Bronchial epithelial cell (primary cell): Measurements from ENCODE around the gene EPHA10. TPM values are rescaled to one million over a fixed set of nuclear protein-coding genes. Genes with fewer than 3 reads are reported as not detected.
"Not testable (repeated sequence)": the region's sequence is repeated elsewhere in the genome, so short reads cannot be mapped to it uniquely, and the experiment has no call there.

Source experiments
- DNase-seq: peaks from one replicate; pipeline ENCODE4 v3.0.0-alpha.2; 2010; ENCODE audit warnings: low read depth
- FAIRE-seq: peaks from 2 replicates; lab custom pipeline; 2011; peaks lifted over from hg19 to GRCh38; lab: Jason Lieb, UNC
- H3K27me3 ChIP-seq: 2 replicates; pipeline ENCODE4 v1.5.1; 2011; ENCODE audit warnings: low read length; ENCODE audit not compliant: control insufficient read depth, insufficient read depth
- H3K36me3 ChIP-seq: 2 replicates; pipeline ENCODE4 v1.5.1; 2011; ENCODE audit warnings: low read length; ENCODE audit not compliant: control insufficient read depth, insufficient read depth
- H3K4me3 ChIP-seq: 2 replicates; pipeline ENCODE4 v1.5.1; 2011; ENCODE audit warnings: mild to moderate bottlenecking, low read depth, low read length, control low read depth
- total RNA-seq: library from RNA; depleted of rRNA; stranded (reverse); fragments of >200 nt; gene quantifications from 2 replicates; pipeline ENCODE4 v1.2.1, GENCODE V29; 2014
- TF ChIP-seq, protein P1 (sequence below): IDR thresholded peaks from 2 replicates; pipeline ENCODE4 v1.5.1; 2011; ENCODE audit warnings: mild to moderate bottlenecking, moderate library complexity, low read length, control low read depth, inconsistent platforms; ENCODE audit not compliant: insufficient read depth, severe bottlenecking

Gene EPHA10
- total RNA-seq, 1 donor from 2014 or later, result 0.26 TPM

DNA sequence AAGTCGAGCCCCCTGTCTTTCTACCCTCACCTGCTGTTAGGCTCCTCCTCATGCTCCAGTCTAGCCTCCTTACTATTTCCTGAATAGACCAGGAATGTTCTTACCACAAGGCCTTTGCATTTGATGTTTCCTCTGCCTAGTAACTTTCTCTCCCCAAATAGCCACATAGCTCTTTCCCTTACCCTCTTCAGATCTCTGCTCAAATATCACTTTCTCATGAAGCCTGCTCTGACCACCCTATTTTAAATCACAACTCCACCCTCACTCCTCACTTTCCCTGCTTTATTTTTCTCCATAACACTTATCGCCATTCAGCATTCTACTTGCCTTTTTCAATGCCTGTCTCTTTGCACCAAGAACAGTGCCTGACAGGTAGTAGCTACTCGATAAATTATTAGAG lies 79.2 kb downstream of the EPHA10 start:
- H3K27me3 ChIP-seq, result no peaks in the 10 kb centered on the region
- FAIRE-seq, result no peak

DNA sequence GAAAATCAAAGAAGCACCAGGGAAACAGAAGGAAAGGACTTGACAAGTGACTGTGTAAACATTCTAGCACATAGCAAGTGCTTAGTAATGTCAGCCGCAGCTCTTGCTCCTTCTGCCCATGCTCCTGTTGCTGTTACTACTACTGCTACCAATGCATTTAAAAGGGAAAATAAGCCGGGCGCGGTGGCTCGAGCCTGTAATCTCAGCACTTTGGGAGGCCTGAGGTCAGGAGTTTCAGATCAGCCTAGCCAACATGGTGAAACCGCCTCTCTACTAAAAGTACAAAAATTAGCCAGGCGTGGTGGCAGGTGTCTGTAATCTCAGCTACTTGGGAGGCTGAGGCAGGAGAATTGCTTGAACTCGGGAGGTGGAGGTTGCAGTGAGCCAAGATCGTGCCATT lies 80.7 kb downstream of the EPHA10 start:
- not testable (repeated sequence) for H3K4me3 ChIP-seq, DNase-seq, H3K27me3 ChIP-seq, FAIRE-seq
- H3K36me3 ChIP-seq, result peaks cover 11% of the 10 kb centered on the region

More for the DNA sequence above, 79.2 kb downstream of the EPHA10 start:
- DNase-seq, result no peak
- Histone ChIP-seq H3K36me3 (peaks cover 11% of the 10 kb centered on the region), H3K4me3 (no peak overlapping the region)
- TF ChIP-seq, protein P1, sequence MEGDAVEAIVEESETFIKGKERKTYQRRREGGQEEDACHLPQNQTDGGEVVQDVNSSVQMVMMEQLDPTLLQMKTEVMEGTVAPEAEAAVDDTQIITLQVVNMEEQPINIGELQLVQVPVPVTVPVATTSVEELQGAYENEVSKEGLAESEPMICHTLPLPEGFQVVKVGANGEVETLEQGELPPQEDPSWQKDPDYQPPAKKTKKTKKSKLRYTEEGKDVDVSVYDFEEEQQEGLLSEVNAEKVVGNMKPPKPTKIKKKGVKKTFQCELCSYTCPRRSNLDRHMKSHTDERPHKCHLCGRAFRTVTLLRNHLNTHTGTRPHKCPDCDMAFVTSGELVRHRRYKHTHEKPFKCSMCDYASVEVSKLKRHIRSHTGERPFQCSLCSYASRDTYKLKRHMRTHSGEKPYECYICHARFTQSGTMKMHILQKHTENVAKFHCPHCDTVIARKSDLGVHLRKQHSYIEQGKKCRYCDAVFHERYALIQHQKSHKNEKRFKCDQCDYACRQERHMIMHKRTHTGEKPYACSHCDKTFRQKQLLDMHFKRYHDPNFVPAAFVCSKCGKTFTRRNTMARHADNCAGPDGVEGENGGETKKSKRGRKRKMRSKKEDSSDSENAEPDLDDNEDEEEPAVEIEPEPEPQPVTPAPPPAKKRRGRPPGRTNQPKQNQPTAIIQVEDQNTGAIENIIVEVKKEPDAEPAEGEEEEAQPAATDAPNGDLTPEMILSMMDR, result no peak

DNA sequence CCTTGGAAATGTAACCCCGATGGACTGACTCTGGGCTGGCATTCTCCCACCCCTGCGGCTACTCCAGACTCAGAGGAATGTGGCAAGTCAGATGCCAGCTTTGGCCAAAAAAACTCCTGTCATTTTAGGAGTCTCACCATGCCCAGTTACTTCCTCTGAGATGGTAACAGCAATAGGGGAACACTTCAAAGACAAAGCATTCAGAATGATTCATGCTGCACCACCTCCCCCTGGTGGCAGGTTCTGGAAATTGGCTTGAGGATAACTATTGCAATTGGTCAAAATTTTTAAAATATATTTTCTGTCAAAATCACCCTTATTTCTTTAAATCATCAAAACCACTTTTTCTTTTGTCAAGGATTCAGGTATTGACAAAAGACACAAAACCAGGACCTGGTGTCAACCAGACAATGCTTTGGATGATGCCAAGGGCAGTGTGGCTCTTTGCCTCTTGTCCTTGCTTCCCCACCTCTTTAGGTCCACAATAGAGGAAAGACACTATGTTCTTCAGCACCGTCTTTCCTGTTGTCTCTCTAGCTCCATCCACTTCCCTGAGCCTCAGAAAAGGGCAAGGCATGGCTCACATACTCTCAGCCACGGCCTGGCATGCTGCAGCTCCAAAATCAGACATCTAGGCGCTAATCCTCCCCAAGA lies 82.5 kb downstream of the EPHA10 start:
- Histone ChIP-seq H3K36me3 (peaks cover 11% of the 10 kb centered on the region), H3K4me3 (no peak overlapping the region), H3K27me3 (no peaks in the 10 kb centered on the region)
- TF ChIP-seq, protein P1, result peak; percentile 72
- DNase-seq, result peak; percentile 52
- FAIRE-seq, result no peak

- no peaks in the 10 kb centered on the region for H3K27me3 ChIP-seq
- FAIRE-seq, result peak; percentile 40
- no peak for DNase-seq
These were observed 84.0 kb downstream of the EPHA10 start for GRCh38 chr1:37680933-37681332.

DNA sequence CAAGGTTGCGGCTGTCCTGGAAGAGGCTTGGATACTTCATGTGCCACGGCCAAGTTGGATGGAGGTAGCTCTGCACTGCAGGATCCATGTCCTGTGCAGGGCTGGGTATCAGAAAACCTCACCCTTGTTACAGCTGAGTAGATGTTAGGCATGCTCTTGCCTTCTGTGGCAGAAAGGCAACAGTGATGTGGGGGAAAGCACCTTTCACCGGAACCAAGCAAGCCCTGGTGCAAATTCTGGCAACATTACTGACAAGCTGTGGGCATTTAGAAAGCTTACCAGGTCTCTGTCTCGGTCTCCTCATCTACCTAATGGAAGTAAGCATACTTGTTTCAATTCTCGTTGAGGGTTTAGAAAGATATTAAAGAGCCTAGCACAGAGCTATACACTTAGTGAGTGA lies 87.1 kb downstream of the EPHA10 start:
- no peak for DNase-seq
- H3K4me3 ChIP-seq, result no peak overlapping the region
- no peaks in the 10 kb centered on the region for H3K27me3 ChIP-seq
- peaks cover 4% of the 10 kb centered on the region for H3K36me3 ChIP-seq
- TF ChIP-seq, protein P1, result no peak
- FAIRE-seq, result peak; percentile 95

More at GRCh38 chr1:37680933-37681332, 84.0 kb downstream of the EPHA10 start:
- H3K36me3 ChIP-seq, result peaks cover 9% of the 10 kb centered on the region
- H3K4me3 ChIP-seq, result no peak overlapping the region
- TF ChIP-seq, protein P1, result no peak

DNA sequence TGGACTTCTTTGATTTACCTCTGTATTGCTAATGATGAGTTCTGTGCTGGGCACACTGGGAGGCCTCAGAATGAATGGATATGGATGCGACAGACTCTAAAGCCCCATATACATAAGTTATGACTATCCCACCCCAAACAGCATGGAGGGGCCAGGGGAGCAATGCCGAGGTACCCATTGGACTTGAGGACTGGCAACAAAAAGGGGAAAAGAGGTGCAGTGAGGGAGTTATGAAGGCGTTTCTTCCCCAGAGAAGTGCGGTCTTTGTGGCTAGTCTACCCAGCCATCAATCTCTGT lies 87.8 kb downstream of the EPHA10 start:
- TF ChIP-seq, protein P1, result no peak
- FAIRE-seq, result no peak
- no peak for DNase-seq
- Histone ChIP-seq H3K36me3 (peaks cover 3% of the 10 kb centered on the region), H3K27me3 (no peaks in the 10 kb centered on the region), H3K4me3 (no peak overlapping the region)
